Measurements from ENCODE around the gene HSPA4.
A peak's percentile ranks its signal among the peaks of the same experiment; 100 is the strongest.
"Not testable (repeated sequence)": the region's sequence is repeated elsewhere in the genome, so short reads cannot be mapped to it uniquely, and the experiment has no call there.

HSPA4 gene

GRCh38 chr5:133051542-133052316, at the start of gene HSPA4:
Gene HSPA4, plus strand, starts transcription at chr5:133052013. Its CDS starts 238 bp downstream, at chr5:133052251.
- Histone ChIP-seq H3K9me3 (ENCODE audit: low read length) (no peaks in the 10 kb centered on the region), H3K4me1 (ENCODE audit: insufficient read depth, low read length) (peaks cover 14% of the 10 kb centered on the region), H3K27me3 (ENCODE audit: insufficient read depth, low read length) (no peaks in the 10 kb centered on the region), H3K36me3 (ENCODE audit: insufficient read depth, low read length) (no peaks in the 10 kb centered on the region), H3K4me3 (ENCODE audit: low read length) (peak within 1 kb of the TSS; percentile 95), H2AFZ (ENCODE audit: low read depth, low read length) (peak within 1 kb of the TSS; percentile 55)

GRCh38 chr5:133006653-133007052, 45.2 kb upstream of the HSPA4 start:
- Histone ChIP-seq H3K27me3 (ENCODE audit: insufficient read depth, low read length) (no peaks in the 10 kb centered on the region), H3K4me1 (ENCODE audit: insufficient read depth, low read length) (no peaks in the 10 kb centered on the region), H3K36me3 (ENCODE audit: insufficient read depth, low read length) (peaks cover 26% of the 10 kb centered on the region), H2AFZ (ENCODE audit: low read depth, low read length) (no peak overlapping the region), H3K4me3 (ENCODE audit: low read length) (no peak overlapping the region), H3K9me3 (ENCODE audit: low read length) (no peaks in the 10 kb centered on the region)

GRCh38 chr5:133008455-133008854, 43.4 kb upstream of the HSPA4 start:
- H2AFZ ChIP-seq (ENCODE audit: low read depth, low read length); H3K9me3 ChIP-seq (ENCODE audit: low read length); H3K4me1 ChIP-seq (ENCODE audit: insufficient read depth, low read length); H3K27me3 ChIP-seq (ENCODE audit: insufficient read depth, low read length); H3K4me3 ChIP-seq (ENCODE audit: low read length): not testable (repeated sequence)
- H3K36me3 ChIP-seq (ENCODE audit: insufficient read depth, low read length) = peaks cover 20% of the 10 kb centered on the region

- Histone ChIP-seq H3K36me3 (ENCODE audit: insufficient read depth, low read length) (peaks cover 34% of the 10 kb centered on the region), H3K4me3 (ENCODE audit: low read length) (no peak overlapping the region), H3K27me3 (ENCODE audit: insufficient read depth, low read length) (no peaks in the 10 kb centered on the region), H2AFZ (ENCODE audit: low read depth, low read length) (no peak overlapping the region), H3K4me1 (ENCODE audit: insufficient read depth, low read length) (no peaks in the 10 kb centered on the region), H3K9me3 (ENCODE audit: low read length) (peaks cover 2% of the 10 kb centered on the region)
These were observed 36.3 kb upstream of the HSPA4 start for GRCh38 chr5:133015466-133015865.

- H3K4me1 ChIP-seq (ENCODE audit: insufficient read depth, low read length) = no peaks in the 10 kb centered on the region
- H3K36me3 ChIP-seq (ENCODE audit: insufficient read depth, low read length) = peaks cover 42% of the 10 kb centered on the region
- no peak overlapping the region for H2AFZ ChIP-seq (ENCODE audit: low read depth, low read length)
- H3K9me3 ChIP-seq (ENCODE audit: low read length) = peaks cover 2% of the 10 kb centered on the region
- H3K27me3 ChIP-seq (ENCODE audit: insufficient read depth, low read length) = no peaks in the 10 kb centered on the region
- H3K4me3 ChIP-seq (ENCODE audit: low read length) = no peak overlapping the region
These were observed 33.8 kb upstream of the HSPA4 start for GRCh38 chr5:133017964-133018363.

- H3K36me3 ChIP-seq (ENCODE audit: insufficient read depth, low read length) = peaks cover 41% of the 10 kb centered on the region
- not testable (repeated sequence) for H3K4me1 ChIP-seq (ENCODE audit: insufficient read depth, low read length); H3K9me3 ChIP-seq (ENCODE audit: low read length); H2AFZ ChIP-seq (ENCODE audit: low read depth, low read length); H3K27me3 ChIP-seq (ENCODE audit: insufficient read depth, low read length); H3K4me3 ChIP-seq (ENCODE audit: low read length)
These were observed 32.3 kb upstream of the HSPA4 start for GRCh38 chr5:133019471-133019870.

GRCh38 chr5:133025804-133026663, 25.8 kb upstream of the HSPA4 start, which contains the start of gene ZCCHC10:
Gene ZCCHC10, minus strand, starts transcription at chr5:133026549. Its CDS starts 12 bp downstream, at chr5:133026537.
- Histone ChIP-seq H2AFZ (ENCODE audit: low read depth, low read length) (peak within 1 kb of the TSS; percentile 99), H3K9me3 (ENCODE audit: low read length) (no peaks in the 10 kb centered on the region), H3K4me1 (ENCODE audit: insufficient read depth, low read length) (no peaks in the 10 kb centered on the region), H3K36me3 (ENCODE audit: insufficient read depth, low read length) (peaks cover 10% of the 10 kb centered on the region), H3K4me3 (ENCODE audit: low read length) (peak within 1 kb of the TSS; percentile 100), H3K27me3 (ENCODE audit: insufficient read depth, low read length) (no peaks in the 10 kb centered on the region)

- Histone ChIP-seq H3K4me3 (ENCODE audit: low read length) (peak overlapping the region; percentile 100), H3K9me3 (ENCODE audit: low read length) (no peaks in the 10 kb centered on the region), H3K4me1 (ENCODE audit: insufficient read depth, low read length) (no peaks in the 10 kb centered on the region), H3K27me3 (ENCODE audit: insufficient read depth, low read length) (no peaks in the 10 kb centered on the region), H2AFZ (ENCODE audit: low read depth, low read length) (peak overlapping the region; percentile 99), H3K36me3 (ENCODE audit: insufficient read depth, low read length) (peaks cover 6% of the 10 kb centered on the region)
These were observed 25.1 kb upstream of the HSPA4 start for GRCh38 chr5:133026664-133027153.

GRCh38 chr5:133029416-133029815, 22.4 kb upstream of the HSPA4 start:
- Histone ChIP-seq H3K27me3 (ENCODE audit: insufficient read depth, low read length) (no peaks in the 10 kb centered on the region), H2AFZ (ENCODE audit: low read depth, low read length) (no peak overlapping the region), H3K36me3 (ENCODE audit: insufficient read depth, low read length) (no peaks in the 10 kb centered on the region), H3K9me3 (ENCODE audit: low read length) (no peaks in the 10 kb centered on the region), H3K4me1 (ENCODE audit: insufficient read depth, low read length) (peaks cover 8% of the 10 kb centered on the region), H3K4me3 (ENCODE audit: low read length) (no peak overlapping the region)

- H3K36me3 ChIP-seq (ENCODE audit: insufficient read depth, low read length) = no peaks in the 10 kb centered on the region
- no peak overlapping the region for H2AFZ ChIP-seq (ENCODE audit: low read depth, low read length)
- no peaks in the 10 kb centered on the region for H3K9me3 ChIP-seq (ENCODE audit: low read length)
- peaks cover 8% of the 10 kb centered on the region for H3K4me1 ChIP-seq (ENCODE audit: insufficient read depth, low read length)
- no peaks in the 10 kb centered on the region for H3K27me3 ChIP-seq (ENCODE audit: insufficient read depth, low read length)
- H3K4me3 ChIP-seq (ENCODE audit: low read length) = no peak overlapping the region
These were observed 21.3 kb upstream of the HSPA4 start for GRCh38 chr5:133030343-133031005.

GRCh38 chr5:133032852-133033742, 18.7 kb upstream of the HSPA4 start:
- Histone ChIP-seq H3K36me3 (ENCODE audit: insufficient read depth, low read length) (no peaks in the 10 kb centered on the region), H3K4me1 (ENCODE audit: insufficient read depth, low read length) (peaks cover 8% of the 10 kb centered on the region), H2AFZ (ENCODE audit: low read depth, low read length) (no peak overlapping the region), H3K4me3 (ENCODE audit: low read length) (no peak overlapping the region), H3K9me3 (ENCODE audit: low read length) (no peaks in the 10 kb centered on the region), H3K27me3 (ENCODE audit: insufficient read depth, low read length) (no peaks in the 10 kb centered on the region)

GRCh38 chr5:133034064-133034463, 17.7 kb upstream of the HSPA4 start:
- Histone ChIP-seq H3K36me3 (ENCODE audit: insufficient read depth, low read length) (no peaks in the 10 kb centered on the region), H2AFZ (ENCODE audit: low read depth, low read length) (no peak overlapping the region), H3K27me3 (ENCODE audit: insufficient read depth, low read length) (no peaks in the 10 kb centered on the region), H3K9me3 (ENCODE audit: low read length) (no peaks in the 10 kb centered on the region), H3K4me3 (ENCODE audit: low read length) (no peak overlapping the region), H3K4me1 (ENCODE audit: insufficient read depth, low read length) (peaks cover 8% of the 10 kb centered on the region)
